G401.6 (cell line): ENCODE measurements around the gene GCM1.

ENCODE experiments used
- FAIRE-seq: peaks from 2 replicates; lab custom pipeline; 2012; peaks lifted over from hg19 to GRCh38; lab: Jason Lieb, UNC

GCM1 gene

DNA sequence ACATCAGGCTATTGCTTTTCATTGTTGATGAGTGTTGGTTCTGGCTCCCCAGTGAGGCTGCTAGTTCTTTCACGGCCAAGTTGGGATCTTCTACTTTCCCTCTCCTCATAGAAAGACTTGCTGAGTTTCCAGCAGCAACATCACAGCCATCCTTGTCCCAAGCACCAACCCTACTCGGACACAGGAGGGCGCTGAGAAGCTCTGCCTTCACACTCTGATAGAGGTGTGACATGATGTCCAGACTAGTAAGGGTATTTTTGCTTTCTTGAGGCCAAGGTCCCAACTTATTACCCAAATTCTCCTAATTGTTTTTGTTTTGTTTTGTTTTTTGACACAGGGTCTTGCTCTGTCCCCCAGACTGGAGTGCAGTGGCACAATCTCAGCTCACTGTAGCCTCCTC is 3.0 kb upstream of the GCM1 start:
- no peak for FAIRE-seq

DNA sequence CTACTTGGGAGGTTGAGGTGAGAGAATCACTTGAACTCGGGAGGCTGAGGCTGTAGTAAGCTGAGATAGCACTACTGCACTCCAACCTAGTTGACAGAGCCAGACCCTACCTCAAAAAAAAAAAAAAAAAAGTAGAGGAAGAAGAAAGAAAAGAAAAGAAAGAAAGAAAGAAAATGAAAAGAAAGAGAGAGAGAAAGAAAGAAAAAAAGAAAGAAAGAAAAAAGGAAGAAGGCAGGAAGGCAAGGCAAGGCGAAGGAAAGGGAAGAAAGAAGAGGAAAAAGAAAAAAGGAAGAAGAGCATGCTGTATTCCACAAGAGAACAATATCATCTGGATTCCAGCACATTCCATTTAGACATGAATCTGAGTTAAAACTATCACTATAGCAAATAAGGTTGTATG is 3.8 kb downstream of the GCM1 start:
- no peak for FAIRE-seq

DNA sequence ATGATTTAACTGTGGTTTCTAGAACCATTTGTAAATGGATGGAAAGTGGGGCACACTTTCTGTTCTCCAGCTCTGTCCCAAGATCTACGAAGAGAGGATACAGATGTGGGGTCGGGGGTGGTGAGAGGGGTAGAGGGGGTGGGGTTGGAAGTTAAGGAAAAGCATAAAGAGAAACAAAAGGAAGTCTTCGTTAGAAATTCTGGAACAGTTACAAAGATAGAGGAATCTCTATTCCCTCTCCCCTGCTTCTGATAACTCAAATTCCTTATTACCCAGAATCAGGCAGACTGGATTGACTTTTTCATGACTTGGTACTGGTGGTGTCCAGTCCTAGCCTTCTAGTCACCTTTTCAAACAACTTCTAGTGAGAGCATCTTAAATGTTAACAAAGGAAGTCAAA is 4.9 kb downstream of the GCM1 start:
- FAIRE-seq = no peak

GRCh38 chr6:53142810-53143209 is 5.8 kb downstream of the GCM1 start:
- FAIRE-seq = no peak

- FAIRE-seq = no peak
Measured at GRCh38 chr6:53139841-53140413, 8.7 kb downstream of the GCM1 start.

DNA sequence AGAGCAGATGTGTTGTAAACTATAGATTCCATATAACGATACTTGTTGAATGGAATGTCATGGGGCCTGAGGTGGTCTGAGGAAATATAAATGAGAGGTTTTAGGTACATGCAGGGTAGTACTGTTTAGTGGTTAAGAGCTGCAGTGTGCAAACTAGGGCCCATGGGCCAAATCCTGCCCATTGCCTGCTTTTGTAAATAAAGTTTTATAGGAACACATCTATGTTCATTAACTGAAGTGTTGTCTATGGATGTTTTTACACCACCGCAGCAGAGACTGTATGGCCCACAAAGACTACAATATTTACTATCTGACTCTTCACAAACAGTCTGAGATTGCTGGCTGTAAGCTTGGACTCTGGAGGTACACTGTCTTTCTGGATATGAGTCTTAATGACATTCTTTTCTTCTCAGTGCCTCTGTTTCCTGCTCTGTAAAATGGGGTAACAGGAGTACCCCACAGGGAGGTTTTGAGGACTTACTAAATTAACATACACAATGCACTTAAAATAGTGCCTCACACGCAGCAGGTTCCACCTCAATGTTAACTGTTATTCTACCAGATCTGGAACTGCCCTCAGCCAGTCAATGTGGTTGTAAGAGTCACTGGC is 12.5 kb downstream of the GCM1 start:
- no peak for FAIRE-seq

DNA sequence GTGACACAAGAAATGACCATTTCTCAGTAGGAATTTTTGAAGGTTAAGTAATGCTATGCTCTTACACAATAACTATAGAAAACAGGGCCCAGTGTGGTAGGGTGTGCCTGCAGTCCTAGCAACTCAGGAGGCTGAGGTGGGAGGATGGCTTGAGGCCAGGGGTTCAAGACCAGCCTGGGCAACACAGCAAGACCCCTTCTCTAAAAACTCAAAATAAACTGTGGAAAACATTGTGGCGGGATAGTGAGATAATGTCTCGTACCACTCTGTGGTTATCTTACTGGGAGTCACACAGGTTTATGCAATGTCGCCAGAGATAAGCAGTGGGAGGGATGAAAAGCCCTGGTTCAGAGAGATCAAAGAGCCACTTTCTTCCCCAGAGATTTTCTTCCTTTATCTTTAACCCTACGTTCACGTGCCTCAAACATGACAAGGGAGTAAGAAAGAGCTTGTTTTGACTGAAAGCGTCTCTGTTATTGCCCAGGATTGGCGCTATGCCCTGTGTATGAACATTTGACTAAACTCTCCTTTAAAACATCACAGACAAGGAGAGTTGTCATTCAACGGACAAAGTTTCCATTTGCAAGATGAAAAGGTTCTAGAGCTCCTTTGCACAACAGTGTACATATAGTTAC is 13.9 kb downstream of the GCM1 start:
- no peak for FAIRE-seq

DNA sequence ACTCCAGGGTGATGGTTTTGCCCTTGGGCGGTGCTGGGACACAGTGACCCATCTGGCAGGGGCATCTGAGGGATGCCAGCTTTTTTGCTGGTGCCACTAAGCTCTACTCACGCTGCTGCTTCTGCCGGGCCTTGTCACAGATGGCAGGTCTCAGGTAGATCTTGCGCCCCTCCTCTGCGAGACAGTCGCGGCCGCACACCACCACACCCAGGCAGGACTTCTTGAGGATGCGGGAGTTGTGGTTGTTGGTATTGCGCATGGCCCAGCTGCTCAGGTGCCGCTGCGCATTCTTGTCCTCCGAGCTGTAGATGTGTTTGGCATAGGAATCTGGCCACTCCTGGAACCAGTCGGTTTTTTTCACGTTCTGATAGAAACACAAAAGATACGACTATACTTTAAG is 14.7 kb downstream of the GCM1 start:
- FAIRE-seq = no peak

DNA sequence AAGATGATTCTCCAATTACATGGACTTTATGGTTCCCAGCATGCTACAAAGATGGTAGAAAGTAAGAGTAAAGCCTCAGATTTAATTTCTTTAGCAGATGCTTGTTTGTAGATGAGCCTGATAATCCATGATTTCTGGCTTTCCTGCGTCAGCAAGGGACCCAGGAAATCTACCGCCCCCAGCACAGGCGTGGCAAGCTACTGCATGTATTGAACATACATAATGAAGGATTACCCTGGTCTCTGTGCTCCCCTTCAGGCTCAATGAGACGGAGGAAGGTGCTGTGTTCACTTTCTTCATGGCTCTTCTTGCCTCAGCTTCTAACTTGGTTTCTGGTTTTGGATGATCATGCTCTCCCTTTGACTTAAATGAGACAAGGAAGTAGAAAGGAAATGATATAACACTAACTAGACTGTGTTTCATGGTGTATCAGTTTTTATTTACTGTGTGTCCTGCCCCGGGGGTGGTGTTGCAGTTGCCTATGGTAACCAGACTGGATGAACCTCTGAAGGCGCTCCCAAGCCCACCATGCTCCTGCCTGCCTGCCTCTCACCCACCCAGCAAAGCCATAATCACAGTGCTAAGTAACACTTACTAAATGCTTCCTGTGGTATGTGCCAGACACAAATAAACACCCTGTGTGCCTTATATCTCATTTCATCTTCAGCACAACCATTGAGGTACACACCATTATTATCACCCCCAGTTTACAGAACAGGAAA is 17.9 kb downstream of the GCM1 start:
- FAIRE-seq = no peak

- no peak for FAIRE-seq
Measured at GRCh38 chr6:53128842-53129241, 19.8 kb downstream of the GCM1 start.

DNA sequence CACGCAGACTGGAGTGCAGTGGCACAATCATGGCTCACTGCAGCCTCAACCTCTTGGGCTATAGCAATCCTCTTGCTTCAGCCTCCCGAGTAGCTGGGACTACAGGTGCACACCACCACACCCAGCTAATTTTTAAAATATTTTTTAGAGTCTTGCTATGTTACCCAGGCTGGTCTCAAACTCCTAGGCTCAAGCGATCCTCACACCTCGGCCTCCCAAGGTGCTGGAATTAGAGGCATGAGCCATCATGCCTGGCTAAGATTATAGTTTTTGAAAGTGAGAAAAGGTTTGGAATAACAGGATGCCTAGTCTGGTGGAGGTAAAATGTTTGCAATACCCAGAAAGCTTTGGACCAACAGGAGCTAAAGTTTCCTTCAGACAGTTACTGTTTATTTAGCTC is 23.4 kb downstream of the GCM1 start:
- no peak for FAIRE-seq

GRCh38 chr6:53124131-53124800 is 24.4 kb downstream of the GCM1 start:
- FAIRE-seq = no peak

- FAIRE-seq = no peak
Measured at GRCh38 chr6:53119772-53120409, 28.8 kb downstream of the GCM1 start.

DNA sequence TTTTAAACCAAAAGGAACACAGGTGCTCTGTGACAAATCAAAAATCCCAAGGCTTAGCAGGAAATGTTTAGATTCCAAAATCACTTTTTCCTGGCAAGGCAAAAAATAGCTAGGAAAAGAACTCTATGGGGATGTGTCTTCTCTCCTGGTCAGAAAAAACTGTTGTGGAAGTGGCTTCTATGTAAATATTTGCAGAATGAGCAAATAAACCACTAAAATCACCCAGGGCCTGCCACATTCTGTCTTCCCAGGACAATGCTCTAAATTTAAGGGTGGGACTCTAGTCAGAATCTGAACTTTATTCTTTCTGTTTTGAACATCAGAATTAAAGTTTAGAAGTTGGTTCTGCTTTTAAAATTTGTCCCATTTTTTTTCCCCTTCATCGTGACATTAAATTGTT is 29.3 kb downstream of the GCM1 start:
- no peak for FAIRE-seq

DNA sequence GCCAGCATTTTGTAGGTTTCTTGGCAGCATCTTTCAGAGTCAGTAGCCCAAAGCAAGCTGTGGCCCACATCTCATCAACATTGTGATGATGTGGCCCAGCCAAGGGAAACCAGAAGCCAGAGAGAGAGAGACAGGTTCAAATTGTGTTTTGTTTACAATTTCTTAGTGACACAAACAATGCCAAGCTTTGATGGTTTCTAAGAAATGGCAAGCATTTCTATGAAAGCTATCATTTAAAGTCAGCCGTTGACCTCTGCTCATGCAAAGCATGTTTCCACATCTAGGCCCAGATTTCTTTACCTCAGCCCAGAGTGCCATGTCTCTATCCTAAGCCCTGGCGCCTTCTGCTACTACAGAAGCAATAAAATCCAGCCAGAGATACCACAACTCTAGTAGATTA is 32.9 kb downstream of the GCM1 start:
- no peak for FAIRE-seq

DNA sequence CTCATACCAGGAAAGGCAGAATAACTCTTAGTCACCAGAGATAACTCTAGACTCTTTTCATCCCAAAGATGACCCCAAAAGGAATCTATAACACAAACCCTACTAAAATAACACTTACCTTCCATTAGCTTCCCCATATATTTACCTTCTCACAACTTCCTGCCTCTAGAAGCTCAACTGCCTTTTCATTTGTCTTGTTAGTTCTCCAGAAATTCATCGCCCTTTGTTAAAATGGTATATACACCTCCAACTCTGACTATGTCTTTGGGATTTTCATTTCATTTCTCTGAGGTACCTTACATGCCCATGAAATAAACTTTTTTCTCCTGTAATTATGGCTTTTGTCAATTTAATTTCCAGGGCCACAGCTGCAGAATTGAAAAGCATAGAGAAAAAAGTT is 33.5 kb downstream of the GCM1 start:
- FAIRE-seq = no peak

DNA sequence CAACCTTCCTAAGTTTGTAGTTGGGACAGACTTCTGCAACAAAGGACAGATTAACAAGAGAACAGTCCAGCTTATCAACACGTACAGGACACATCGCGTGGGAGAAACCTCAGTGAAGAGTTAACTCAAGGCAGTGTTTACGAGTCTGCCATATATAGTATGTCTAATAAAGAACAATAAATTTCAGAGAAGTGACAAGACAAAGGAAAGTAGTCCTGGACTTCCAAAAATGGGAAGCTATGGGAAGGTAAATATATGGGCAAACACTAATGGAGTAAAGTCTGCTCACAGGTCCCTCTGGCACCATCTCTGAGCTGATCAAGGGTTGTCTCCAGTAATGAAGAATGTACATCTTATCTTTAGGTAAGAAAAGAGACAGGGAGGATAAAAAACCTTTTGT is 34.9 kb downstream of the GCM1 start:
- FAIRE-seq = no peak

DNA sequence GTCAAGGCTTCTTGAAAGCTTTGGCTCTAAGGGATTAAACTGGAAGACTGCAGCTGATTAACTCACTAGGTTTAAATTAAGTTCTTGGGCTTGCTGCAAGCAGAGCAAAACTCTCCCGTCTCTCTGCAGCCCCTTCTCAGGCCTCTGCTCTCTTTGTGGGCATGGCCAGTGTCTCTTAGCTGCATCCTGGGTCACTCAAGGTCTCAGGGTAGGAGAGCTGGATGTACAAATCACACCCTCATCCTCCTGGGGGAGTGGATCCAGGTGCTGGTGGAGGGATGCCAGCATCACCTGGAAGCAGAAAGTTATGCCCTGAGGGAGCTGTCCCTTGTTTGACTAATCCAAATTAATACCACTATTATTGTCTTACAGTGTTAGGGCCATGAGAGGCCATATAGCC is 35.8 kb downstream of the GCM1 start:
- no peak for FAIRE-seq

DNA sequence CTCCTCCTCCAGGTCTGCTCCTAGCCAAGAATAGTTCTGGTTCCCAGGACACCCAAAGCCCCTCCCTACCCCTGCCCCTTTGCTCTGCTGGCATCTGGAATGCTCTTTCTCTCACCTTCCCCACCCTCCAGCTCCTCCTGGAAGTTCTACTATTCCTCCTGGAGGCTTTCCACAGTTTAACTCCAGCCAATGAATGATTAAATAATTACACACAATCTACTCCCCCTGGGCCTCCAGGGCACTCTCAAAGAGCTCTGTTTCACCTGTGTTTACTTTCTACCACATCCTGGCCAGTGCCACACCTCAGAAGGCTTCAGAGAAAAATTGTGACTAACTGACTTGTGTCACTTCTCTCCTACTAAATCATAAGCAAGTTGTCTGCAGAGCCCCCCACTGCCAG is 36.2 kb downstream of the GCM1 start:
- no peak for FAIRE-seq

GRCh38 chr6:53111865-53112264 is 36.8 kb downstream of the GCM1 start:
- no peak for FAIRE-seq

DNA sequence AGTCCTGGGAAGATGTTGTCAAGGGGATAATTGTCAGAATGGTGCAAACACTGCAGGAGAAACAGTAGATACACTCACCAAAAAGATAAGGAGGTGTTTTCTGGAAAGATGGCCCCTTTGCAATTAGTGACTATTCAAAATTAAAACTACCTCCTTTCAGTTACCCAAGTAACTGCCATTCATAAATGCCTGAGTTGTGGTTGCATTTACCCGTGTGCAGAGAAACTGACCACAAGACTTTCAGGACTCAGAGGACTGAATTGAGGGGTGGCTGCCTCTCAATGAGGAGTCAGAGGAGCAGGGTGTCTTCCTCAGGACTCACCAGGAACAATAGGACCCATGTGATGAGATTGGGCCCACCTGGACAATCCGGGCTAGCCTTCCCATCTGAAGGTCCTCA is 39.0 kb downstream of the GCM1 start:
- no peak for FAIRE-seq

GRCh38 chr6:53107091-53107490 is 41.5 kb downstream of the GCM1 start:
- no peak for FAIRE-seq

- no peak for FAIRE-seq
Measured at GRCh38 chr6:53104916-53105315, 43.7 kb downstream of the GCM1 start.
